ENCODE results near the gene TDRD9.
"Not testable (repeated sequence)": the region's sequence is repeated elsewhere in the genome, so short reads cannot be mapped to it uniquely, and the experiment has no call there.

TDRD9 gene

GRCh38 chr14:103886304-103887169, 41.7 kb upstream of the TDRD9 start:
- no peak for DNase-seq
- no peak for TF ChIP-seq POLR2A (IDR thresholded peaks at IDR 0.05; ENCODE audit: low read length)
- TF ChIP-seq GATA1 (IDR thresholded peaks at IDR 0.05; ENCODE audit: low read depth, low read length), result no peak

GRCh38 chr14:103887170-103887501, 41.1 kb upstream of the TDRD9 start:
- TF ChIP-seq POLR2A (IDR thresholded peaks at IDR 0.05; ENCODE audit: low read length), result no peak
- TF ChIP-seq GATA1 (IDR thresholded peaks at IDR 0.05; ENCODE audit: low read depth, low read length), result no peak
- no peak for DNase-seq

GRCh38 chr14:103887557-103888115, 40.6 kb upstream of the TDRD9 start:
- DNase-seq, result no peak
- no peak for TF ChIP-seq POLR2A (IDR thresholded peaks at IDR 0.05; ENCODE audit: low read length)
- no peak for TF ChIP-seq GATA1 (IDR thresholded peaks at IDR 0.05; ENCODE audit: low read depth, low read length)

- DNase-seq, result not testable (repeated sequence)
These were observed 39.3 kb upstream of the TDRD9 start for GRCh38 chr14:103889002-103889312.

GRCh38 chr14:103889313-103890051, 38.8 kb upstream of the TDRD9 start:
- no peak for TF ChIP-seq GATA1 (IDR thresholded peaks at IDR 0.05; ENCODE audit: low read depth, low read length)
- TF ChIP-seq POLR2A (IDR thresholded peaks at IDR 0.05; ENCODE audit: low read length), result no peak
- no peak for DNase-seq

- TF ChIP-seq GATA1 (IDR thresholded peaks at IDR 0.05; ENCODE audit: low read depth, low read length) (no peak), POLR2A (IDR thresholded peaks at IDR 0.05; ENCODE audit: low read length) (no peak)
- DNase-seq, result no peak
These were observed 38.2 kb upstream of the TDRD9 start for GRCh38 chr14:103890052-103890371.

GRCh38 chr14:103890821-103891666, 37.2 kb upstream of the TDRD9 start:
- TF ChIP-seq POLR2A (IDR thresholded peaks at IDR 0.05; ENCODE audit: low read length) (no peak), GATA1 (IDR thresholded peaks at IDR 0.05; ENCODE audit: low read depth, low read length) (no peak)

GRCh38 chr14:103891667-103892215, 36.5 kb upstream of the TDRD9 start:
- DNase-seq, result no peak
- TF ChIP-seq GATA1 (IDR thresholded peaks at IDR 0.05; ENCODE audit: low read depth, low read length), result no peak
- no peak for TF ChIP-seq POLR2A (IDR thresholded peaks at IDR 0.05; ENCODE audit: low read length)

More at GRCh38 chr14:103890821-103891666, 37.2 kb upstream of the TDRD9 start:
- DNase-seq, result no peak

- no peak for TF ChIP-seq POLR2A (IDR thresholded peaks at IDR 0.05; ENCODE audit: low read length)
- TF ChIP-seq GATA1 (IDR thresholded peaks at IDR 0.05; ENCODE audit: low read depth, low read length), result no peak
- no peak for DNase-seq
These were observed 36.0 kb upstream of the TDRD9 start for GRCh38 chr14:103892247-103892646.

GRCh38 chr14:103894034-103894722, 34.1 kb upstream of the TDRD9 start:
- no peak for DNase-seq

GRCh38 chr14:103894723-103895059, 33.6 kb upstream of the TDRD9 start:
- no peak for TF ChIP-seq GATA1 (IDR thresholded peaks at IDR 0.05; ENCODE audit: low read depth, low read length)
- no peak for TF ChIP-seq POLR2A (IDR thresholded peaks at IDR 0.05; ENCODE audit: low read length)
- DNase-seq, result no peak

More at GRCh38 chr14:103894034-103894722, 34.1 kb upstream of the TDRD9 start:
- TF ChIP-seq POLR2A (IDR thresholded peaks at IDR 0.05; ENCODE audit: low read length) (no peak), GATA1 (IDR thresholded peaks at IDR 0.05; ENCODE audit: low read depth, low read length) (no peak)

- TF ChIP-seq POLR2A (IDR thresholded peaks at IDR 0.05; ENCODE audit: low read length) (no peak), GATA1 (IDR thresholded peaks at IDR 0.05; ENCODE audit: low read depth, low read length) (no peak)
- no peak for DNase-seq
These were observed 31.7 kb upstream of the TDRD9 start for GRCh38 chr14:103896578-103896977.

All from erythroblast (primary cell).